Myocyte (in vitro differentiated cells): Measurements from ENCODE around the gene UTRN. TPM values are rescaled to one million over a fixed set of nuclear protein-coding genes. Genes with fewer than 3 reads are reported as not detected.

Experiments used
- total RNA-seq: library from RNA; depleted of rRNA; stranded (reverse); fragments of >200 nt; gene quantifications from 2 replicates; pipeline ENCODE4 v1.2.3, GENCODE V29; 2014

Gene UTRN
- total RNA-seq, 1 donor from 2014 or later = 103 TPM

Other genes starting within 250 kb of the UTRN start
- gene SF3B5, start 189.8 kb upstream of the UTRN start, total RNA-seq = 114 and 141 TPM in 2 replicates
- 0.57 and 1.9 TPM in 2 replicates for gene STX11, start 134.8 kb upstream of the UTRN start, total RNA-seq